ENCODE results near the gene PHF13. TPM values are rescaled to one million over a fixed set of nuclear protein-coding genes. Genes with fewer than 3 reads are reported as not detected.

PHF13 gene
- 7.8 and 14.9 TPM in 2 replicates for total RNA-seq

- DNase-seq (ENCODE audit: extremely low read depth, low read depth, low spot score) = no peak
Measured at GRCh38 chr1:6613361-6614018, at the start of gene PHF13. Gene PHF13 (plus strand): TSS chr1:6613731. CDS start chr1:6614067, 336 bp downstream.

DNA sequence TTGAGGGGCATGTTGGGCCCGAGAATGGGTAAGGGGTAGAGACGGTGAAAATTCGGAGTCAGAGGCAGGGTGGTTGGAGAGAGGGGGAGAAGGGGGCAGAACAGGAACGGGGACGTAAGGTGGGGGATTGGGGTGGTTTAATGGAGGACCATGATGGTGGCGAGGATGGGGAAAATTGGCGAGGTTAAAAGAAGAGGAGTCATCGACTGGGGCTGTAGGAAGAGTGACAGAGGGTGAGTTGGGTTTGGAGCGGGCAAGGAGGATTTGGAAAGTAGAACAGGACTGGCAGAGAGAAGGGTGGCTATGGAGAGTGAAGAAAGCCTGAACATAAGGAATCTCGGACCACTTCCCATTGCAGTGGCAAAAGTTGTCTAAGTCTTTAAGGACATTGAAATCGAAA lies 44.5 kb upstream of the PHF13 start:
- DNase-seq (ENCODE audit: extremely low read depth, low read depth, low spot score) = no peak

- DNase-seq (ENCODE audit: extremely low read depth, low read depth, low spot score) = no peak
Measured at GRCh38 chr1:6570100-6570499, 43.4 kb upstream of the PHF13 start.

GRCh38 chr1:6570987-6571386 lies 42.5 kb upstream of the PHF13 start:
- DNase-seq (ENCODE audit: extremely low read depth, low read depth, low spot score) = no peak

DNA sequence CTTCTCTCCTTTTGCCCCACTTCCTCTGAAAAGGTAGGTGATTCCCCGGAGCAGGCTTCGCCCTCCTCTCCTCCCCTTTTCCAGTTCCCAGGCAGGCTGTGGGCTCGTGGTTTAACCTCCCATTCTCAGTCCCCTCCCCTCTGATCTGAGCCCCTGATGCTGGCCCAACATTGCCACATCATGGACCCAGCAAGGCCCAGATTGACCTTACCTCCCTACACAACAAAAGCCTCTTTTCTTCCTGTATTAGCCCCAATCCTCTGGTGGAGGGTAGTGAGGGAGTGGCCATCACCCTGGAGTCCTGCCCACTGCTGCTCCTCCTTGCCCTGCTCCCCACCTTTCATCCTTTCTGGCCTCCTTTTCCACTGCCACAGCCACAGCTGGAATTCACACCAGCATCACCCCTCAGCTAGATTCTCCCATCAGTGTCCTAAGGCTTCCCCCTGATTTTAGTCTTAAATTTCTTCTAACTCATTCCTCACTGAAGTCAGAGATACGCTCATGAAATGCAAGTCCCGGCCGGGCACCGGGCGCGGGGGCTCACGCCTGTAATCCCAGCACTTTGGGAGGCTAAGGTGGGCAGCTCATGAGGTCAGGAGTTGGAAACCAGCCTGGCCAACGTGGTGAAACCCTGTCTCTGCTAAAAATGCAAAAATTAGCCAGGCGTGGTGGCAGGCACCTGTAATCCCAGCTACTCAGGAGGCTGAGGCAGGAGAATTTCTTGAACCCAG lies 40.7 kb upstream of the PHF13 start:
- DNase-seq (ENCODE audit: extremely low read depth, low read depth, low spot score) = no peak

GRCh38 chr1:6574025-6574620 lies 39.4 kb upstream of the PHF13 start:
- no peak for DNase-seq (ENCODE audit: extremely low read depth, low read depth, low spot score)

- DNase-seq (ENCODE audit: extremely low read depth, low read depth, low spot score) = no peak
Measured at GRCh38 chr1:6574818-6575217, 38.7 kb upstream of the PHF13 start.

- DNase-seq (ENCODE audit: extremely low read depth, low read depth, low spot score) = no peak
Measured at GRCh38 chr1:6577831-6578525, 35.6 kb upstream of the PHF13 start.

- no peak for DNase-seq (ENCODE audit: extremely low read depth, low read depth, low spot score)
Measured at GRCh38 chr1:6578624-6579373, 34.7 kb upstream of the PHF13 start.

DNA sequence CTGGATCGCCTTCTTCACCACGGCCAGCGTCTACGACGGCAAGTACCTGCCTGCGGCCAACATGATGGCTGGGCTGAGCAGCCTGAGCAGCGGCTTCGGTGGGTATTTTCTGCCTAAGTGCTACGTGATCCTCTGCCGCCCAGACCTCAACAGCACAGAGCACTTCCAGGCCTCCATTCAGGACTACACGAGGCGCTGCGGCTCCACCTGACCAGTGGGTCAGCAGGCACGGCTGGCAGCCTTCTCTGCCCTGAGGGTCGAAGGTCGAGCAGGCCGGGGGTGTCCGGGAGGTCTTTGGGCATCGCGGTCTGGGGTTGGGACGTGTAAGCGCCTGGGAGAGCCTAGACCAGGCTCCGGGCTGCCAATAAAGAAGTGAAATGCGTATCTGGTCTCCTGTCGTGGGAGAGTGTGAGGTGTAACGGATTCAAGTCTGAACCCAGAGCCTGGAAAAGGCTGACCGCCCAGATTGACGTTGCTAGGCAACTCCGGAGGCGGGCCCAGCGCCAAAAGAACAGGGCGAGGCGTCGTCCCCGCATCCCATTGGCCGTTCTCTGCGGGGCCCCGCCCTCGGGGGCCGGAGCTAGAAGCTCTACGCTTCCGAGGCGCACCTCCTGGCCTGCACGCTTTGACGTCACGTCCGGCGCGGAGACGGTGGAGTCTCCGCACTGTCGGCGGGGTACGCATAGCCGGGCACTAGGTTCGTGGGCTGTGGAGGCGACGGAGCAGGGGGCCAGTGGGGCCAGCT lies 34.0 kb upstream of the PHF13 start, which contains the start of gene ZBTB48:
Gene ZBTB48 (plus strand): TSS at position 621 of the 745 bp plus-strand sequence. CDS start 616 bp downstream, outside the sequence.
- no peak for DNase-seq (ENCODE audit: extremely low read depth, low read depth, low spot score)

GRCh38 chr1:6580119-6580592 lies 33.4 kb upstream of the PHF13 start:
- DNase-seq (ENCODE audit: extremely low read depth, low read depth, low spot score) = no peak

GRCh38 chr1:6580593-6581409 lies 32.7 kb upstream of the PHF13 start:
- DNase-seq (ENCODE audit: extremely low read depth, low read depth, low spot score) = no peak

DNA sequence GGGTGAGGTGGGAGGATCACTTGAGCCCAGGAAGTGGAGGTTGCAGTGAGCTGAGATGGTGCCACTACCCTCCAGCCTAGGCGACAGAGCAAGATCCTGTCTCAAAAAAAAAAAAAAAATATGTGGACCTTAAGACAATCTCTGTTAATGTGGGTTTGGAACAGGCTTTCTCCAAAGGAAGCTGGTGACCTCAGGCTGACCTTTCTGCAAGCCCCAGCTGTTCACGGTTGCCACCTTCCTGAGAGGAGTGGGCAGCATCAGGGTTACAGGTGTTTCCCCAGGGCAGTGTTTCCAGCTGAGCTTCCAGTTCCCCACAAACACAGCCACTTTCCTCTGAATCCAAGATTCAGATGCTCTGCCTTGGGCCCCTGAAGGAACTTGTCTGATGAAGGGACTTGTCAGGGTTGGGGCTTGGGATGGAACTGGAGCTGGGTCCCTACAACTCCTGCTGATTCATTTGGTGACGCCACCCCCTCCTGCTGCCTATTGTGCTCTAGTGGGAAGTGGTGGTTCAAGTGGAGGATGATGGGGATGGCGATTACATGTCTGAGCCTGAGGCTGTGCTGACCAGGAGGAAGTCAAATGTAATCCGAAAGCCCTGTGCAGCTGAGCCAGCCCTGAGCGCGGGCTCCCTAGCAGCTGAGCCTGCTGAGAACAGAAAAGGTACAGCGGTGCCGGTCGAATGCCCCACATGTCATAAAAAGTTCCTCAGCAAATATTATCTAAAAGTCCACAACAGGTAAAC lies 31.8 kb upstream of the PHF13 start:
- DNase-seq (ENCODE audit: extremely low read depth, low read depth, low spot score) = no peak

GRCh38 chr1:6582370-6582769 lies 31.2 kb upstream of the PHF13 start:
- DNase-seq (ENCODE audit: extremely low read depth, low read depth, low spot score) = no peak

GRCh38 chr1:6584126-6585080 lies 29.1 kb upstream of the PHF13 start:
- DNase-seq (ENCODE audit: extremely low read depth, low read depth, low spot score) = no peak

GRCh38 chr1:6585081-6585722 lies 28.3 kb upstream of the PHF13 start:
- no peak for DNase-seq (ENCODE audit: extremely low read depth, low read depth, low spot score)

DNA sequence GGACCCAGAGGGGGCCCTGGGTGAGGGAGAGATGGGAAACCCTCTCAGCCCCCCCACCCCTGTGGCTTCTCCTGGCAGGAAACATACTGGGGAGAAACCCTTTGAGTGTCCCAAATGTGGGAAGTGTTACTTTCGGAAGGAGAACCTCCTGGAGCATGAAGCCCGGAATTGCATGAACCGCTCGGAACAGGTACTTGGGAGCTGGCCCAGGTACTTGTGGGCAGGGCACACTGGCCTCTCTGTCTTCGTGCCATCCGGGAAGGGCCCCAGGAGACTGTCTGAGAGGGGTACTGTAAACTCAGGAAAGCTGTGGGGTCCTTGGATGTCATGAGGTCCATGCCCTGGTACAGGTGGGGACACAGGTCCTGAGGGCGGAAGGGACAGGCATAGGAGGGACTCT lies 27.7 kb upstream of the PHF13 start:
- no peak for DNase-seq (ENCODE audit: extremely low read depth, low read depth, low spot score)
